Epithelial cell of esophagus (primary cell): ENCODE measurements around the gene SORL1.

Experiments
- DNase-seq: peaks from one replicate; pipeline ENCODE4 v3.0.0; 2010; ENCODE audit warnings: low read depth
- H3K4me3 ChIP-seq: 2 replicates; pipeline ENCODE4 v1.5.1; 2011; ENCODE audit warnings: mild to moderate bottlenecking, low read length, control low read depth
- TF ChIP-seq, protein P1 (sequence below): IDR thresholded peaks from 2 replicates; pipeline ENCODE4 v1.5.1; 2011; ENCODE audit warnings: low read depth, mild to moderate bottlenecking, low read length, control low read depth, inconsistent platforms; ENCODE audit not compliant: insufficient read depth; ENCODE audit errors: missing control alignments

The SORL1 gene

GRCh38 chr11:121552644-121553043, 100.5 kb downstream of the SORL1 start:
- TF ChIP-seq, protein P1, sequence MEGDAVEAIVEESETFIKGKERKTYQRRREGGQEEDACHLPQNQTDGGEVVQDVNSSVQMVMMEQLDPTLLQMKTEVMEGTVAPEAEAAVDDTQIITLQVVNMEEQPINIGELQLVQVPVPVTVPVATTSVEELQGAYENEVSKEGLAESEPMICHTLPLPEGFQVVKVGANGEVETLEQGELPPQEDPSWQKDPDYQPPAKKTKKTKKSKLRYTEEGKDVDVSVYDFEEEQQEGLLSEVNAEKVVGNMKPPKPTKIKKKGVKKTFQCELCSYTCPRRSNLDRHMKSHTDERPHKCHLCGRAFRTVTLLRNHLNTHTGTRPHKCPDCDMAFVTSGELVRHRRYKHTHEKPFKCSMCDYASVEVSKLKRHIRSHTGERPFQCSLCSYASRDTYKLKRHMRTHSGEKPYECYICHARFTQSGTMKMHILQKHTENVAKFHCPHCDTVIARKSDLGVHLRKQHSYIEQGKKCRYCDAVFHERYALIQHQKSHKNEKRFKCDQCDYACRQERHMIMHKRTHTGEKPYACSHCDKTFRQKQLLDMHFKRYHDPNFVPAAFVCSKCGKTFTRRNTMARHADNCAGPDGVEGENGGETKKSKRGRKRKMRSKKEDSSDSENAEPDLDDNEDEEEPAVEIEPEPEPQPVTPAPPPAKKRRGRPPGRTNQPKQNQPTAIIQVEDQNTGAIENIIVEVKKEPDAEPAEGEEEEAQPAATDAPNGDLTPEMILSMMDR: no peak
- DNase-seq: no peak
- H3K4me3 ChIP-seq: no peak overlapping the region

GRCh38 chr11:121553389-121553788, 101.3 kb downstream of the SORL1 start:
- DNase-seq: peak; percentile 71
- TF ChIP-seq, protein P1: no peak

GRCh38 chr11:121553806-121554205, 101.7 kb downstream of the SORL1 start:
- TF ChIP-seq, protein P1: no peak
- H3K4me3 ChIP-seq: no peak overlapping the region
- peak; percentile 50 for DNase-seq

More at GRCh38 chr11:121553389-121553788, 101.3 kb downstream of the SORL1 start:
- H3K4me3 ChIP-seq: no peak overlapping the region

DNA sequence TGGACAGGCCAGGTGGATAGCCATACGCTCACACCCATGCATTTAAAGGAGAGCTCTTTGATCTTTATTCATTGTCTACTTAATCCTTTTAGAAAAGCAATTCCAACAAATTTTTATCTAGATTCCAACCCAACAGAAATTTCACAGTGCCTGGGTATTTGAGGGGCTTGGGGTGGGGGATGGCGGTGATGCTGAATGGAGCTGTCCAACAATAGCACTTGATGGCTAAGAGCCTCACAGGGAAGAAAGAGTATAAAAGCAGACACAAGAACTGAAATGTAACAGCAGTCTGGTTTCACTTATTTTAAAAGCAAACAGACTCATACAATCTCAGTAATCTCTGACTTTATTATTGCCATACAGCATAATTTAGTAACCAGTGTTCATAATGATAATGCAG, 102.4 kb downstream of the SORL1 start:
- TF ChIP-seq, protein P1: no peak
- no peak overlapping the region for H3K4me3 ChIP-seq
- DNase-seq: no peak

DNA sequence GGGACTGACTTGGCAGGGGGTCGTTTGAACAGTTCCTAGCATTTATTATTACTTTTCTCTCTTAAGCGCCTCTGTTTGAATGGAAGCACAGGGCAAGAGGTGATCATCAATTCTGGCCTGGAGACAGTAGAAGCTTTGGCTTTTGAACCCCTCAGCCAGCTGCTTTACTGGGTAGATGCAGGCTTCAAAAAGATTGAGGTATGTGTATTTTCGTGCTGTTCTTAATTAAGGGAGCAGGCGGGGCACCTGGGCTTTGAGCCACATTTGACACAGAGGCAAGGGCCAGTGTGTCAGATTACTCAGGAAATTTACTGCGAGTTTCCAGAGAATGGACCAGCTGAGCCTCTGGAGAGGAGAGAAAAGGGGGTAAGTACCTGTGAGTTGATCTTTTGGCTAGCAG, 103.0 kb downstream of the SORL1 start:
- DNase-seq: no peak
- TF ChIP-seq, protein P1: no peak
- no peak overlapping the region for H3K4me3 ChIP-seq

DNA sequence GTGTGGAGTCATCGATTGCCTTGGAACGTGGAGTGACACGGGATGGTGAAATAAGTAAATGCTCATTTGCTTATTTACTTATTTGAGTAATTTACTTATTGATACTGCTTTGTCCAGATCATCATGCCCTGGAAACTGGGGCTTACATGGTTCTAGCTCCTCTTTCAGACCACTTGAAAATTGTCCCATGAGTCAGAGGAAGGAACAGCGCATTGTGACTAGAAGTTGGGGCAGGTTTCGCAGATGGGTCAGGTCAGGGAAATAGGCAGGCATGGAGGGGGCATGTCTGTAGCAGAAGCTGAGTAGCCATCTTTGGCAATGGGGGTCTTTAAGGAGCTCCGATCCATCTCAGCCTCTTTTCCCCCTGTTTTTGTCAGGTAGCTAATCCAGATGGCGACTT, 104.8 kb downstream of the SORL1 start:
- TF ChIP-seq, protein P1: no peak
- H3K4me3 ChIP-seq: no peak overlapping the region
- no peak for DNase-seq

GRCh38 chr11:121557348-121557747, 105.2 kb downstream of the SORL1 start:
- DNase-seq: no peak
- TF ChIP-seq, protein P1: no peak
- no peak overlapping the region for H3K4me3 ChIP-seq
